ENCODE results near the gene TBX5. TPM values are rescaled to one million over a fixed set of nuclear protein-coding genes. Genes with fewer than 3 reads are reported as not detected.

TBX5 gene
- total RNA-seq, 1 donor from 2014 or later, result not detected

GRCh38 chr12:114400925-114401324 lies 5.0 kb downstream of the TBX5 start:
- H3K4me3 ChIP-seq (ENCODE audit: low read depth, low read length), result no peak overlapping the region
- no peak for DNase-seq (ENCODE audit: low read depth)
- TF ChIP-seq CTCF (conservative IDR thresholded peaks at IDR 0.05; ENCODE audit: low read depth, low read length), result no peak

- no peak overlapping the region for H3K4me3 ChIP-seq (ENCODE audit: low read depth, low read length)
- DNase-seq (ENCODE audit: low read depth), result no peak
- TF ChIP-seq CTCF (conservative IDR thresholded peaks at IDR 0.05; ENCODE audit: low read depth, low read length), result no peak
Measured at GRCh38 chr12:114400361-114400811, 5.6 kb downstream of the TBX5 start.

GRCh38 chr12:114399664-114400211 lies 6.2 kb downstream of the TBX5 start:
- no peak for TF ChIP-seq CTCF (conservative IDR thresholded peaks at IDR 0.05; ENCODE audit: low read depth, low read length)
- no peak overlapping the region for H3K4me3 ChIP-seq (ENCODE audit: low read depth, low read length)

GRCh38 chr12:114397978-114398881 lies 7.7 kb downstream of the TBX5 start:
- TF ChIP-seq CTCF (conservative IDR thresholded peaks at IDR 0.05; ENCODE audit: low read depth, low read length), result no peak
- no peak overlapping the region for H3K4me3 ChIP-seq (ENCODE audit: low read depth, low read length)
- DNase-seq (ENCODE audit: low read depth), result no peak

More at GRCh38 chr12:114399664-114400211, 6.2 kb downstream of the TBX5 start:
- DNase-seq (ENCODE audit: low read depth), result no peak

- no peak overlapping the region for H3K4me3 ChIP-seq (ENCODE audit: low read depth, low read length)
- DNase-seq (ENCODE audit: low read depth), result no peak
- no peak for TF ChIP-seq CTCF (conservative IDR thresholded peaks at IDR 0.05; ENCODE audit: low read depth, low read length)
Measured at GRCh38 chr12:114396869-114397719, 8.8 kb downstream of the TBX5 start.

- TF ChIP-seq CTCF (conservative IDR thresholded peaks at IDR 0.05; ENCODE audit: low read depth, low read length), result no peak
- DNase-seq (ENCODE audit: low read depth), result no peak
- H3K4me3 ChIP-seq (ENCODE audit: low read depth, low read length), result no peak overlapping the region
Measured at GRCh38 chr12:114396153-114396868, 9.6 kb downstream of the TBX5 start.
